Gastroesophageal sphincter (tissue), 3 donors: ENCODE data around the gene DZIP1.

Source experiments
- CTCF ChIP-seq, 4 experiments: fragments of 200-600 bp in 2 of 4; fragments of 450-650 bp in 2 of 4; sonication (generic) in 1 of 4; IDR thresholded peaks; one replicate each; pipeline ENCODE4 v1.5.1; 2017 to 2019; ENCODE audit warnings: antibody characterized with exemption in 4 of 4, mild to moderate bottlenecking in 2 of 4, moderate library complexity in 2 of 4
- POLR2A ChIP-seq, 2 donors: fragments of 450-650 bp; IDR thresholded peaks; one replicate each; pipeline ENCODE4 v1.6.1; 2017; ENCODE audit warnings: antibody characterized with exemption in 2 of 2, mild to moderate bottlenecking in 2 of 2, moderate library complexity in 1 of 2

GRCh38 chr13:95585867-95586266 is 58.6 kb downstream of the DZIP1 start:
- no peak for TF ChIP-seq POLR2A (IDR thresholded peaks at IDR 0.05)
- TF ChIP-seq CTCF (IDR thresholded peaks at IDR 0.05) = no peak
